ENCODE results near the gene RNASEH1. TPM values are rescaled to one million over a fixed set of nuclear protein-coding genes. Genes with fewer than 3 reads are reported as not detected.
"Not testable (repeated sequence)": the region's sequence is repeated elsewhere in the genome, so short reads cannot be mapped to it uniquely, and the experiment has no call there.

The RNASEH1 gene
- total and polyA plus RNA-seq, 11 donors = 12.8 to 31.4 (median 20.0) TPM

DNA sequence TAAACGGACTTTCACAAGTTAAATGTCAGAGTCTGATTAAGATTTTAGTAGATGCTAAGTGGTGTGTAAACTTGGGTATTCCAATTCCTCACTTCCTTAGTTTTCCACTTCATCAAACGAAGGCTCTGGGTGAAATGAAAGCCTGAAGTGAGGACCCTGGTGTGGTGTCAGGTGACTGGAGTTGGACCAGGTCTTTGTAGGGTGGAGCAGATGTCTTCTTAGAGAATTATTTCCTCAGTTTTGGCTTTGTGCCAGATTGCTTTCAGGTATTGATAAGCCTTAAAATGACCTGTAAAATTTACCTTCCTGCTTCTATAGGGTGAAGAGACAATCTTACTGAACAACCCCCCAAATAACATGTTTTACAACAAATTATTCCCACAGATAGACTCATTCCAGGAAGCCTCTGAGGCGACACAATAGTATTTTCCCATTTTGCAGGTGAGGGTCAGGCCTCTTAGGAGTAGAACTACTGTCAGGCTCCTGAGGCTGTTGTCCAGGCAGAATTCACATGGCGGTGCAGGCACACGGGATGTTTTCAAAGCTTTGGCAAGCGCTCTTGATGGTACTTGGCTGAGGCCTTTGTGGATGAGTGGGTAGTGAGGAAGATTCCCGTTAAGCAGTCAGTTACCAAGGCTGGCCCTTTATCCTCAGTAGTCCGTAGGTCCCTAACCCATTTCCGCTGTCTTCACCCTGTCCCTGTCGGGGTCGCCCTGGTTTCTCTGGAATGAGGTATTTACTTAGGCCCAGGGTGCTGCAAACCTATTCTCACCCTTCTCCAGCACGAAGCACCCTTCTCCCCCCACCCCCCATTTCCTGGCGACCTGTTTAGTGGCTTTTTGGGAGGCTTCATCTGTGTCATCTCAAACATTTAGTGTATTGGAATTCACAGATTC is 23.5 kb upstream of the RNASEH1 start:
- intact Hi-C loops (cut with DNase I) = no loop called here
- H3K36me3 ChIP-seq = peaks cover 0 to 81% (median 64%) of the 10 kb centered on the region in 9 donors
- DNase-seq (no peak), ATAC-seq (no peak)
- WGBS, 4 donors = 77 to 88% (median 83%) methylated on average over 13 of the region's 13 CpGs
- H3K4me1 ChIP-seq = peaks cover 0 to 50% (median 38%) of the 10 kb centered on the region in 12 donors
- H3K9me3 ChIP-seq = no peaks in the 10 kb centered on the region
- no peak for TF ChIP-seq POLR2A (IDR thresholded peaks at IDR 0.05)
- TF ChIP-seq, protein P1, sequence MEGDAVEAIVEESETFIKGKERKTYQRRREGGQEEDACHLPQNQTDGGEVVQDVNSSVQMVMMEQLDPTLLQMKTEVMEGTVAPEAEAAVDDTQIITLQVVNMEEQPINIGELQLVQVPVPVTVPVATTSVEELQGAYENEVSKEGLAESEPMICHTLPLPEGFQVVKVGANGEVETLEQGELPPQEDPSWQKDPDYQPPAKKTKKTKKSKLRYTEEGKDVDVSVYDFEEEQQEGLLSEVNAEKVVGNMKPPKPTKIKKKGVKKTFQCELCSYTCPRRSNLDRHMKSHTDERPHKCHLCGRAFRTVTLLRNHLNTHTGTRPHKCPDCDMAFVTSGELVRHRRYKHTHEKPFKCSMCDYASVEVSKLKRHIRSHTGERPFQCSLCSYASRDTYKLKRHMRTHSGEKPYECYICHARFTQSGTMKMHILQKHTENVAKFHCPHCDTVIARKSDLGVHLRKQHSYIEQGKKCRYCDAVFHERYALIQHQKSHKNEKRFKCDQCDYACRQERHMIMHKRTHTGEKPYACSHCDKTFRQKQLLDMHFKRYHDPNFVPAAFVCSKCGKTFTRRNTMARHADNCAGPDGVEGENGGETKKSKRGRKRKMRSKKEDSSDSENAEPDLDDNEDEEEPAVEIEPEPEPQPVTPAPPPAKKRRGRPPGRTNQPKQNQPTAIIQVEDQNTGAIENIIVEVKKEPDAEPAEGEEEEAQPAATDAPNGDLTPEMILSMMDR (IDR thresholded peaks at IDR 0.05) = no peak
- H3K27me3 ChIP-seq = no peaks in the 10 kb centered on the region
- H3K27ac ChIP-seq = no peak overlapping the region
- H3K4me3 ChIP-seq = no peak overlapping the region

DNA sequence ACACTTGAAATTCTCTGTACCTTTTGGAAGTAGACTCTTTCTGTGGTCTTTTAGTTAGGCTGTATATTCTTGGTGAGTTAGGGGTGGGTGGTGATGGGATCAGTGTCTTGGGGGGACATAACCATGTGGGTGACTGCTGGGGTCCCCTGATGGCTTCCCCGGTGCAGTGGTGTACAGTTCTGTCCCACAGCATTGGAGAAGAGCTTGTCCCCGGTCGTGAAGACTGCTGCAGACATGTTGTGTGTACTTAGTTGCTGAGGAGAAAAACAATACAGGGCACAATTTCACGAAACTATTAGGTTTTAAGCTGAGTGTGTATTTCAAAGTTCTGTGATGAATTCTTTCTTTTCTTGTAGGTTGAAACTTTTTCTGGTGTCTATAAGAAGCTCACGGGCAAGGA is 22.3 kb upstream of the RNASEH1 start:
- Histone ChIP-seq H3K4me3 (no peak overlapping the region), H3K4me1 (peaks cover 0 to 50% (median 36%) of the 10 kb centered on the region in 12 donors), H3K36me3 (peaks cover 0 to 87% (median 68%) of the 10 kb centered on the region in 9 donors), H3K9me3 (no peaks in the 10 kb centered on the region), H3K27ac (no peak overlapping the region), H3K27me3 (no peaks in the 10 kb centered on the region)
- TF ChIP-seq, protein P1 (IDR thresholded peaks at IDR 0.05) = no peak
- TF ChIP-seq POLR2A (IDR thresholded peaks at IDR 0.05) = no peak
- 79 to 83% (median 82%) methylated on average over 5 of the region's 5 CpGs for WGBS, 4 donors
- ATAC-seq = no peak
- no peak for DNase-seq
- intact Hi-C loops (cut with DNase I) = no loop called here

DNA sequence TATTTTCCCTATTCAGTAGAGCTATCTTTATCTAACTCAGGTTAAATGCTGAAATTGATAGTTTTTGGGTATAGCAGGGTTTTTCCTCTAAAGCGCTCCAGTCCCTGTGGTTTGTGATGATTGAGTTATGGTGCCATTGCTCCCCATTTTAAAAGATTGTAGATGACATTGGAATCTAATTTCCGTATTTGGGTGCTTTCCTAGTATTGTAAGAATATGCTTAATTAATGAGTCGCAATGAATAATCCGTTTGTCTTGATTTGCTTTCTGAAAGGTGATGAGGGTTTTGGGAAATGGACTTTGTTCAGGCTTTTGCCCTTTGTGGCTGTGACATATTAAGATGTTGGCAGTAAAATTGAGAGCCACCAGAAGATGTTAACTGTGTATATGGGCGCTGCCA is 20.9 kb upstream of the RNASEH1 start:
- Histone ChIP-seq H3K9me3 (no peaks in the 10 kb centered on the region), H3K36me3 (peaks cover 0 to 80% (median 68%) of the 10 kb centered on the region in 9 donors), H3K4me3 (no peak overlapping the region), H3K27me3 (no peaks in the 10 kb centered on the region), H3K27ac (no peak overlapping the region), H3K4me1 (peaks cover 0 to 47% (median 32%) of the 10 kb centered on the region in 12 donors)
- no peak for TF ChIP-seq POLR2A (IDR thresholded peaks at IDR 0.05)
- TF ChIP-seq, protein P1 (IDR thresholded peaks at IDR 0.05) = no peak
- 79 to 87% (median 80%) methylated on average over 5 of the region's 5 CpGs for WGBS, 4 donors
- no peak for ATAC-seq
- intact Hi-C loops (cut with DNase I) = loop anchor here in 2 of 10 donors (5.0 to 10.0 kb wide), 2 partner anchors 73 to 76 kb away; partner anchors contain the start of gene ALLC (in 1 of the 2)
- no peak for DNase-seq

DNA sequence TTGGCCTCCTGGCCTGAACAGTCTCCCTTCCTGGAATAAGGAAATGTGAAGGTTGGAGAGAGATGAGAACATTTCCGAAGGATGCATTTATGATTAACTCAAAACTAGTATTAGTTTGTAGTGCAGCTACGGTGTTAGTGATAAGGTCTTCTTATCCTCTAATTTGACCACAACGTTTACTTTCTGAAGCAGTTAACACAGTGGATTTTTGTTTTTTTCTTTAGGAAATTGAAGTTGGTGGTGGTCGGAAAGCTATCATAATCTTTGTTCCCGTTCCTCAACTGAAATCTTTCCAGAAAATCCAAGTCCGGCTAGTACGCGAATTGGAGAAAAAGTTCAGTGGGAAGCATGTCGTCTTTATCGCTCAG is 18.1 kb upstream of the RNASEH1 start:
- ATAC-seq, H3K9me3 ChIP-seq, H3K27me3 ChIP-seq, DNase-seq: not testable (repeated sequence)
- intact Hi-C loops (cut with DNase I) = loop anchor here in 2 of 10 donors (5.0 to 10.0 kb wide), 2 partner anchors 76 to 79 kb away; partner anchors contain the start of gene ALLC (in 1 of the 2)
- H3K4me1 ChIP-seq = peaks cover 0 to 46% (median 32%) of the 10 kb centered on the region in 12 donors
- H3K4me3 ChIP-seq = peak overlapping the region; percentile 61 to 96 (median 84)
- peaks cover 0 to 52% (median 50%) of the 10 kb centered on the region in 9 donors for H3K36me3 ChIP-seq
- peak overlapping the region in 10 of 12 donors; percentile 63 to 96 (median 86) for H3K27ac ChIP-seq
- 55 to 61% (median 58%) methylated on average over 10 of the region's 10 CpGs for WGBS, 4 donors
